OCI-LY7 (cell line): ENCODE measurements around the gene TEX29. TPM values are rescaled to one million over a fixed set of nuclear protein-coding genes. Genes with fewer than 3 reads are reported as not detected.

Experiments used
- BruUV-seq: library from RNA; stranded (reverse); fragments of 400-500 nt; replicated peaks from 2 replicates; lab custom pipeline; 2021; lab: Mats Ljungman, UMichigan
- CTCF ChIA-PET: fragments of 300-600 bp; sonication (Branson Sonifier 250); formaldehyde crosslinking; loops from one replicate; lab custom pipeline; 2022; ENCODE audit warnings: antibody characterized with exemption; ENCODE audit not compliant: unreplicated experiment; lab: Charles Lee
- POLR2A ChIA-PET: fragments of 300-600 bp; sonication (Branson Sonifier 250); formaldehyde crosslinking; loops from one replicate; lab custom pipeline; 2022; ENCODE audit warnings: antibody characterized with exemption; lab: Charles Lee
- DNase-seq: peaks from one replicate; pipeline ENCODE4 v3.0.0-alpha.2; 2015; ENCODE audit warnings: low spot score
- H2AFZ ChIP-seq: fragments of 200-600 bp; sonication (generic), shearing (Covaris generic); 2 replicates; pipeline ENCODE4 v1.6.1; 2014; ENCODE audit warnings: mild to moderate bottlenecking, antibody characterized with exemption, low read length, moderate library complexity
- H3K27ac ChIP-seq: fragments of 200-600 bp; sonication (generic); 2 replicates; pipeline ENCODE4 v1.5.1; 2014; ENCODE audit warnings: mixed run types, low read depth, mild to moderate bottlenecking, moderate library complexity, low read length, inconsistent platforms; ENCODE audit not compliant: poor library complexity, severe bottlenecking
- H3K36me3 ChIP-seq: fragments of 200-600 bp; sonication (generic); 2 replicates; pipeline ENCODE4 v1.6.1; 2014; ENCODE audit warnings: mild to moderate bottlenecking, antibody characterized with exemption, low read length, moderate library complexity, mixed read lengths; ENCODE audit not compliant: insufficient read depth
- H3K4me1 ChIP-seq: fragments of 200-600 bp; sonication (generic); 2 replicates; pipeline ENCODE4 v1.5.1; 2014; ENCODE audit warnings: mild to moderate bottlenecking, low read length; ENCODE audit not compliant: insufficient read depth, poor library complexity, severe bottlenecking
- H3K4me2 ChIP-seq: fragments of 200-600 bp; sonication (generic); 2 replicates; pipeline ENCODE4 v1.6.1; 2014; ENCODE audit warnings: mild to moderate bottlenecking, low read length
- H3K4me3 ChIP-seq: fragments of 200-600 bp; sonication (generic); 2 replicates; pipeline ENCODE4 v1.5.1; 2014; ENCODE audit warnings: mild to moderate bottlenecking, low read depth, low read length; ENCODE audit not compliant: poor library complexity, severe bottlenecking
- H3K79me2 ChIP-seq: fragments of 200-600 bp; sonication (generic); 2 replicates; pipeline ENCODE4 v1.6.1; 2016; ENCODE audit warnings: low read depth, mild to moderate bottlenecking, low read length, moderate library complexity, mixed read lengths; ENCODE audit not compliant: insufficient read depth
- H3K9me2 ChIP-seq: fragments of 200-600 bp; sonication (generic); 2 replicates; pipeline ENCODE4 v1.6.1; 2016; ENCODE audit warnings: mild to moderate bottlenecking, low read length, mixed read lengths; ENCODE audit not compliant: insufficient read depth
- H3K9me3 ChIP-seq: fragments of 200-600 bp; sonication (generic); 2 replicates; pipeline ENCODE4 v1.6.1; 2014; ENCODE audit warnings: mild to moderate bottlenecking, mixed run types, low read length, mixed read lengths
- H4K20me1 ChIP-seq: fragments of 200-600 bp; sonication (generic); 2 replicates; pipeline ENCODE4 v1.6.1; 2014; ENCODE audit warnings: mild to moderate bottlenecking, antibody characterized with exemption, low read length, moderate library complexity, mixed read lengths; ENCODE audit not compliant: insufficient read depth
- EZH2phosphoT487 ChIP-seq: fragments of 200-600 bp; sonication (generic); IDR thresholded peaks from 2 replicates; pipeline ENCODE4 v1.6.1; 2018; ENCODE audit warnings: low read depth, borderline replicate concordance, mild to moderate bottlenecking, mixed run types, antibody characterized with exemption, low read length, moderate library complexity, mixed read lengths
- intact Hi-C: fragments of 100-400 bp; cut with micrococcal nuclease; formaldehyde crosslinking; loops from one replicate; pipeline ENCODE4 v1.10.0; 2022; ENCODE audit not compliant: unreplicated experiment
- total RNA-seq, 2 experiments: library from RNA; depleted of rRNA in 1 of 2; stranded (reverse); fragments of >200 nt in 1 of 2; shearing (Covaris generic) in 1 of 2; gene quantifications; 2 replicates each; pipeline ENCODE4 v1.2.3, GENCODE V29; 2014 to 2022
- TF ChIP-seq, protein P1 (sequence below): fragments of 200-600 bp; sonication (generic); conservative IDR thresholded peaks from 2 replicates; pipeline ENCODE4 v1.5.1; 2014; ENCODE audit warnings: mild to moderate bottlenecking, antibody characterized with exemption, low read length, moderate library complexity, mixed read lengths

Gene TEX29
- total RNA-seq, 2 experiments from 2014 or later = not detected

DNA sequence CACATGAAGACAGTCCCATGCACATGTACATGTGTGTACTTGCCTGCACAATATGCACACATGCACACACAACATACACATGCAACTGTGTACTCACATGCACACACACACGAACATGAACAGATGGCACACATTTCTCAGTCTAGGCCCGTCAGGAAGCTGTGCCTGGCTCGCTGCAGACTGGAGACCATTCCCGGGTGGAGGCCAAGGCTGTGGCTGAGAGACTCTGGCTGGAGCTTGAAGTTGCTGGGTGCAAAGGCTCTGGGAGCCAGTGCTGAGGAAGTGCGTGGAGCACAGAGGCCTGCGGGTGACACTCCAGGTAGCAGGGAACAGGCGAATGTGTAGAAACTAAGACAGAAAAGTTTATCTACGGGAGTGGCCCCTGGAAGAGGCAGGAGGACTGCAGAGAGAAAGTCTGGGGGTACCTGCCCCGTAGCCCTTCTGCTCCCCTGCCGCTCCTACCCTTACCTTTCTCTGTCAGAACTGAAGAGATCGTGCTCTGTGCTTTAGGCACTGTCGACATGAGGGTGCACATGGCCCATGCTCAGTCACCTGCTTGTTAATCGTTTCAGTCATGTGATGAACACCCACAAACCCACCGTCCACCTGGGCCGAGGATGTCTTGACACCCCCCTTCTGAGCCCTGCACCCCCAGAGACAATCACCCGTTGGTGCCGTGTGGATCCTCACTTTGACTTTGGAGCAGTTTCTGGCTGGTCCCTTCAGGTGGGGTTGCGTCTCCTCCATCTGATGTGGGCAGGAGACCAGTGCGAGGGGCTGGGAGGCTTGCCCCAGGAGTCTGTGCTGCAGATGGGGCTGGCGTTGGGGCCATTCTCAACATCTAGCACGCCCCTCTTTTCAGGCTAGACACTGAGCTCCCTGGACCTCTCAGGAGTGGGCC lies 69.4 kb downstream of the TEX29 start:
- Histone ChIP-seq H3K36me3 (no peaks in the 10 kb centered on the region), H2AFZ (no peak overlapping the region), H3K4me2 (no peak overlapping the region), H3K9me2 (no peaks in the 10 kb centered on the region), H3K27ac (no peak overlapping the region), H3K4me1 (no peaks in the 10 kb centered on the region), H3K79me2 (no peaks in the 10 kb centered on the region), H3K9me3 (no peaks in the 10 kb centered on the region), H3K4me3 (no peak overlapping the region), H4K20me1 (no peaks in the 10 kb centered on the region)
- no peak for DNase-seq
- intact Hi-C loops = no loop called here
- ChIA-PET CTCF (no interaction called here), POLR2A (no interaction called here)
- TF ChIP-seq, protein P1, sequence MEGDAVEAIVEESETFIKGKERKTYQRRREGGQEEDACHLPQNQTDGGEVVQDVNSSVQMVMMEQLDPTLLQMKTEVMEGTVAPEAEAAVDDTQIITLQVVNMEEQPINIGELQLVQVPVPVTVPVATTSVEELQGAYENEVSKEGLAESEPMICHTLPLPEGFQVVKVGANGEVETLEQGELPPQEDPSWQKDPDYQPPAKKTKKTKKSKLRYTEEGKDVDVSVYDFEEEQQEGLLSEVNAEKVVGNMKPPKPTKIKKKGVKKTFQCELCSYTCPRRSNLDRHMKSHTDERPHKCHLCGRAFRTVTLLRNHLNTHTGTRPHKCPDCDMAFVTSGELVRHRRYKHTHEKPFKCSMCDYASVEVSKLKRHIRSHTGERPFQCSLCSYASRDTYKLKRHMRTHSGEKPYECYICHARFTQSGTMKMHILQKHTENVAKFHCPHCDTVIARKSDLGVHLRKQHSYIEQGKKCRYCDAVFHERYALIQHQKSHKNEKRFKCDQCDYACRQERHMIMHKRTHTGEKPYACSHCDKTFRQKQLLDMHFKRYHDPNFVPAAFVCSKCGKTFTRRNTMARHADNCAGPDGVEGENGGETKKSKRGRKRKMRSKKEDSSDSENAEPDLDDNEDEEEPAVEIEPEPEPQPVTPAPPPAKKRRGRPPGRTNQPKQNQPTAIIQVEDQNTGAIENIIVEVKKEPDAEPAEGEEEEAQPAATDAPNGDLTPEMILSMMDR = no peak
- TF ChIP-seq EZH2phosphoT487 = no peak
- BruUV-seq = no TSS peak

DNA sequence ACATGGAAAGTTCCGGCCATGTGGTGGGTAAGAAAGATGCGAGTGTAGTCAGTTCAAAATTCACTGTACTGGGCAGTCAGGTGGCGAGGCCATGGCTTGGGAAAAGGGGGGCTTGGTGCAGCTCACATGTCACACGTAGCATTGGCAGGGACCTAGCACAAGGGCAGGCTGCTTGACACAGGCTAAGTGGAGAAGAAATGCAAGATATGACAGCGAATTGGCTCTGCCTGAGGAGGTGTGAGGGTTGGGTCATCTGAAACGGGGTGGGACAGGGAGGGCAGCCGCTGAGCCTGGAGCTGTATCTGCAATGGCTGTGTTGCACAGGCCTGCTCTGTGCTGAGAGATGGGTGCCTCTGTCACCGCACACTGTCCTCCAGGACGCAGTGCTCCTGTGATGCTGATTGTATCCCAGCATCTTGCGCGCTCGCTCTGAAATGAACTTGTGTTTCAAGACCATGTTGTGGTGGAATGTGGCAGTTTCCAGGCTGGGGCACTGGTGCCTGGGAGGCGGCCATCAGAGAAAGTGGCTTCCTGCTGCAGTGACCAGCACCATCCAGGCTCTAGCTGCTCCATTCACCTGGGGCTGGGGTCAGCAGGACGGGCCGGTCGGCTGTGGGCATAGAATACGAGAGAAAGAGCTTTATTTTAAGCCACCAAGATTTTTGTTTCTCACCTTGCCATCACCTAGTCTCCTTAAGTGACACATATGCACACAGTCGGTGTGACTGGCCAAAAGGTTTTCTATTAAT lies 70.3 kb downstream of the TEX29 start:
- no peaks in the 10 kb centered on the region for H3K9me2 ChIP-seq
- ChIA-PET POLR2A (no interaction called here), CTCF (no interaction called here)
- H2AFZ ChIP-seq = no peak overlapping the region
- no TSS peak for BruUV-seq
- no peaks in the 10 kb centered on the region for H3K4me1 ChIP-seq
- no peak overlapping the region for H3K4me3 ChIP-seq
- H4K20me1 ChIP-seq = no peaks in the 10 kb centered on the region
- TF ChIP-seq, protein P1 = no peak
- TF ChIP-seq EZH2phosphoT487 = no peak
- no peak overlapping the region for H3K4me2 ChIP-seq
- no peaks in the 10 kb centered on the region for H3K36me3 ChIP-seq
- H3K27ac ChIP-seq = no peak overlapping the region
- no peak for DNase-seq
- H3K79me2 ChIP-seq = no peaks in the 10 kb centered on the region
- intact Hi-C loops = no loop called here
- no peaks in the 10 kb centered on the region for H3K9me3 ChIP-seq
